H1 (cell line): Measurements from ENCODE around the gene RHCG. TPM values are rescaled to one million over a fixed set of nuclear protein-coding genes. Genes with fewer than 3 reads are reported as not detected.

ENCODE experiments used
- CTCF ChIA-PET: fragments of 300-600 bp; sonication (Branson Sonifier 250); formaldehyde crosslinking; loops from one replicate; lab custom pipeline; 2021; ENCODE audit not compliant: partially characterized antibody; lab: Charles Lee
- POLR2A ChIA-PET: fragments of 300-600 bp; sonication (Branson Sonifier 250); formaldehyde crosslinking; loops from one replicate; lab custom pipeline; 2021; ENCODE audit warnings: inconsistent platforms; ENCODE audit not compliant: partially characterized antibody; lab: Charles Lee
- DNase-seq, 2 experiments: peaks; one replicate each; pipeline versions ENCODE4 v3.0.0 to v3.0.0-alpha.2; 2010 to 2022; ENCODE audit warnings: low spot score in 2 of 2, low read depth in 1 of 2, mixed read lengths in 1 of 2
- FAIRE-seq: peaks from 2 replicates; lab custom pipeline; 2011; peaks lifted over from hg19 to GRCh38; lab: Jason Lieb, UNC
- H2AFZ ChIP-seq: 2 replicates; pipeline ENCODE4 v1.8.1; 2012; ENCODE audit warnings: low read length, inconsistent platforms
- H2AK5ac ChIP-seq: 2 replicates; pipeline ENCODE4 v1.6.1; 2013; ENCODE audit warnings: low read depth, low read length
- H2BK120ac ChIP-seq: replicated peaks from 2 replicates; pipeline ENCODE3; 2013; ENCODE audit warnings: low read depth, low read length, inconsistent platforms
- H2BK12ac ChIP-seq: 2 replicates; pipeline ENCODE4 v1.6.1; 2013; ENCODE audit warnings: low read depth, low read length
- H2BK15ac ChIP-seq: 2 replicates; pipeline ENCODE4 v1.6.1; 2013; ENCODE audit warnings: low read length
- H2BK20ac ChIP-seq: 2 replicates; pipeline ENCODE4 v1.6.1; 2013; ENCODE audit warnings: low read length
- H2BK5ac ChIP-seq: 2 replicates; pipeline ENCODE4 v1.6.1; 2013; ENCODE audit warnings: low read depth, low read length
- H3K14ac ChIP-seq: 2 replicates; pipeline ENCODE4 v1.6.1; 2013; ENCODE audit warnings: inconsistent platforms; ENCODE audit not compliant: insufficient read length
- H3K18ac ChIP-seq: 2 replicates; pipeline ENCODE4 v1.6.1; 2013; ENCODE audit warnings: low read length; ENCODE audit errors: extremely low read depth
- H3K23ac ChIP-seq: 2 replicates; pipeline ENCODE4 v1.6.1; 2013; ENCODE audit warnings: inconsistent platforms; ENCODE audit not compliant: insufficient read length
- H3K23me2 ChIP-seq: 2 replicates; pipeline ENCODE4 v1.6.1; 2013; ENCODE audit warnings: low read depth, low read length
- H3K27ac ChIP-seq: 2 replicates; pipeline ENCODE4 v1.6.1; 2011; ENCODE audit warnings: low read depth, low read length, inconsistent platforms
- H3K27me3 ChIP-seq, 4 experiments: replicated peaks in 1 of 4; 1 replicate in 1 of 4; 2 replicates in 3 of 4; pipeline versions ENCODE4 v1.6.1 to v1.8.1; 2011 to 2013; ENCODE audit warnings: low read length in 3 of 4, mild to moderate bottlenecking in 3 of 4, inconsistent platforms in 2 of 4, mixed read lengths in 2 of 4, moderate library complexity in 1 of 4; ENCODE audit not compliant: control insufficient read depth in 3 of 4, insufficient read depth in 3 of 4; ENCODE audit errors: extremely low read depth in 1 of 4
- H3K36me3 ChIP-seq, 4 experiments: 2 replicates each; pipeline versions ENCODE4 v1.6.1 to v1.8.1; 2011 to 2013; ENCODE audit warnings: mild to moderate bottlenecking in 4 of 4, low read length in 3 of 4, moderate library complexity in 2 of 4, control low read depth in 1 of 4, inconsistent platforms in 1 of 4; ENCODE audit not compliant: insufficient read depth in 4 of 4, control insufficient read depth in 2 of 4
- H3K4ac ChIP-seq: replicated peaks from 2 replicates; pipeline ENCODE3; 2013; ENCODE audit warnings: low read length, low read depth, mixed read lengths, inconsistent platforms; ENCODE audit not compliant: insufficient read length
- H3K4me1 ChIP-seq, 4 experiments: replicated peaks in 1 of 4; 1 replicate in 1 of 4; 2 replicates in 3 of 4; pipeline versions ENCODE4 v1.6.1 to v1.8.1; 2011 to 2013; ENCODE audit warnings: low read length in 3 of 4, inconsistent platforms in 2 of 4, mixed read lengths in 1 of 4; ENCODE audit not compliant: insufficient read depth in 4 of 4, control insufficient read depth in 3 of 4
- H3K4me2 ChIP-seq, 2 experiments: 2 replicates each; pipeline versions ENCODE4 v1.6.1 to v1.8.1; 2011 to 2013; ENCODE audit warnings: low read depth in 2 of 2, low read length in 2 of 2, control low read depth in 1 of 2, inconsistent platforms in 1 of 2, mild to moderate bottlenecking in 1 of 2; ENCODE audit not compliant: insufficient read depth in 1 of 2
- H3K4me3 ChIP-seq, 4 experiments: fragments of 200-600, 300-600 bp in 1 of 4; sonication (generic), shearing (Covaris generic), sonication (Bioruptor Twin) in 1 of 4; 2 replicates each; pipeline versions ENCODE4 v1.5.1 to v1.8.1; 2011 to 2016; ENCODE audit warnings: low read length in 4 of 4, low read depth in 3 of 4, control low read depth in 2 of 4, inconsistent platforms in 2 of 4, mild to moderate bottlenecking in 2 of 4, mixed read lengths in 1 of 4, moderate library complexity in 1 of 4; ENCODE audit not compliant: insufficient read depth in 2 of 4; ENCODE audit errors: extremely low read depth in 1 of 4
- H3K56ac ChIP-seq: replicated peaks from 2 replicates; pipeline ENCODE3; 2013; ENCODE audit warnings: low read depth, mild to moderate bottlenecking, mixed read lengths, low read length, inconsistent platforms; ENCODE audit not compliant: insufficient read length
- H3K79me1 ChIP-seq: 2 replicates; pipeline ENCODE4 v1.6.1; 2013; ENCODE audit warnings: low read depth, low read length, control low read depth
- H3K79me2 ChIP-seq, 2 experiments: 2 replicates each; pipeline versions ENCODE4 v1.6.1 to v1.8.1; 2012 to 2013; ENCODE audit warnings: low read length in 2 of 2, mild to moderate bottlenecking in 2 of 2, inconsistent platforms in 1 of 2; ENCODE audit not compliant: insufficient read depth in 2 of 2, control insufficient read depth in 1 of 2
- H3K9ac ChIP-seq, 4 experiments: replicated peaks in 1 of 4; 1 replicate in 1 of 4; 2 replicates in 3 of 4; pipeline versions ENCODE4 v1.6.1 to v1.8.1; 2011 to 2013; ENCODE audit warnings: low read depth in 3 of 4, low read length in 3 of 4, control low read depth in 2 of 4, mild to moderate bottlenecking in 2 of 4, moderate library complexity in 2 of 4, inconsistent platforms in 1 of 4; ENCODE audit errors: extremely low read depth in 1 of 4
- H3K9me3 ChIP-seq, 2 experiments: 2 replicates each; pipeline versions ENCODE4 v1.6.1 to v1.8.1; 2012 to 2013; ENCODE audit warnings: mild to moderate bottlenecking in 2 of 2, moderate library complexity in 2 of 2, control low read depth in 1 of 2, inconsistent platforms in 1 of 2, low read depth in 1 of 2, low read length in 1 of 2, mixed read lengths in 1 of 2; ENCODE audit not compliant: insufficient read depth in 2 of 2
- H4K20me1 ChIP-seq, 2 experiments: replicated peaks in 1 of 2; 2 replicates each; pipeline versions ENCODE3 to v1.8.1; 2011 to 2013; ENCODE audit warnings: inconsistent platforms in 2 of 2, low read length in 2 of 2, mild to moderate bottlenecking in 1 of 2; ENCODE audit not compliant: insufficient read depth in 2 of 2, control insufficient read depth in 1 of 2
- H4K5ac ChIP-seq: 2 replicates; pipeline ENCODE4 v1.6.1; 2013; ENCODE audit warnings: low read length, low read depth, mixed read lengths, inconsistent platforms; ENCODE audit not compliant: insufficient read length
- H4K8ac ChIP-seq: 2 replicates; pipeline ENCODE4 v1.8.0; 2013; ENCODE audit warnings: mild to moderate bottlenecking, moderate library complexity, low read length, inconsistent platforms; ENCODE audit not compliant: insufficient read depth; ENCODE audit errors: extremely low read depth
- H4K91ac ChIP-seq: replicated peaks from 2 replicates; pipeline ENCODE3; 2013; ENCODE audit warnings: low read length, mixed read lengths, inconsistent platforms; ENCODE audit not compliant: insufficient read length
- CHD1 ChIP-seq: IDR thresholded peaks from 2 replicates; pipeline ENCODE4 v1.6.1; 2012; ENCODE audit warnings: low read depth, low read length, improper control_type of control experiment
- SP2 ChIP-seq: IDR thresholded peaks from 2 replicates; pipeline ENCODE4 v1.6.1; 2012; ENCODE audit warnings: mild to moderate bottlenecking, low read length, inconsistent platforms
- WGBS, 2 experiments: shearing (Covaris generic) in 1 of 2; methylation state at CpG; one replicate each; pipeline versions ENCODE4 v1.1.6 to v1.1.7; 2013 to 2015; ENCODE audit warnings: low lambda C conversion rate in 2 of 2, mixed read lengths in 2 of 2, inconsistent platforms in 1 of 2, low coverage in 1 of 2, missing lambda C conversion rate in 1 of 2; ENCODE audit not compliant: insufficient replicate concordance in 2 of 2, insufficient coverage in 1 of 2, insufficient read length in 1 of 2; ENCODE audit errors: extremely low coverage in 1 of 2, missing lambda C conversion rate in 1 of 2; 5-methylcytosine and 5-hydroxymethylcytosine counted together
- polyA plus RNA-seq, 7 experiments: library from polyadenylated mRNA; depleted of rRNA in 3 of 7; stranded (reverse) in 5 of 7; unstranded in 2 of 7; fragments of >200 nt in 5 of 7; fragments of 200-250 nt in 2 of 7; gene quantifications; 1 replicate in 5 of 7; 2 replicates in 1 of 7; 4 replicates in 1 of 7; pipeline versions ENCODE4 v1.2.1 to v1.2.3, GENCODE V29; 2011 to 2013; ENCODE audit warnings: missing spikeins in 2 of 7, mixed read lengths in 2 of 7
- total RNA-seq: library from RNA; stranded (reverse); fragmentation: NEBNext Ultra II Directional; extraction: Animal tissue kit (Norgen Biotek cat#: 25700); gene quantifications from 2 replicates; pipeline ENCODE4 v1.2.1, GENCODE V29; 2021

RHCG gene
- total and polyA plus RNA-seq, 2 of the 8 experiments (the other 6 are each of a cell fraction or from before 2014, with no cell fraction given), result 0.68 TPM; not detected in 1

GRCh38 chr15:89498574-89498906, 2.2 kb upstream of the RHCG start:
- no peak overlapping the region for H2BK12ac ChIP-seq
- H2BK20ac ChIP-seq, result no peak overlapping the region
- H2BK5ac ChIP-seq, result no peak overlapping the region
- no peak overlapping the region for H3K27ac ChIP-seq
- H3K36me3 ChIP-seq, result no peaks in the 10 kb centered on the region
- H3K79me1 ChIP-seq, result no peaks in the 10 kb centered on the region; the same call in 1 of the 2 replicates
- no peak overlapping the region for H4K91ac ChIP-seq
- H3K23ac ChIP-seq, result no peak overlapping the region
- peaks cover 0 to 5% (median 3%) of the 10 kb centered on the region in 4 experiments; a peak in 6 of 7 replicates for H3K4me1 ChIP-seq
- ChIA-PET POLR2A (interaction anchor here (0.6 kb wide), 1 partner anchor 97 kb away, joined by 3 read pairs; no protein-coding TSS in a partner anchor), CTCF (interaction anchor here (0.8 to 1.2 kb wide), 4 partner anchors 45 to 159 kb away, joined by 3 read pairs; no protein-coding TSS in a partner anchor)
- no peaks in the 10 kb centered on the region for H3K79me2 ChIP-seq
- no peak overlapping the region for H3K4ac ChIP-seq
- H3K4me2 ChIP-seq, result no peak overlapping the region
- no peak overlapping the region for H2BK120ac ChIP-seq
- H3K9ac ChIP-seq, result no peak overlapping the region
- H2BK15ac ChIP-seq, result no peak overlapping the region
- no peak overlapping the region for H3K4me3 ChIP-seq
- no peaks in the 10 kb centered on the region for H4K20me1 ChIP-seq
- DNase-seq (no peak), FAIRE-seq (no peak)
- H3K27me3 ChIP-seq, result peaks cover 2 to 25% (median 19%) of the 10 kb centered on the region in 4 experiments
- H3K14ac ChIP-seq, result no peak overlapping the region
- peaks cover 2% of the 10 kb centered on the region; the same call in 1 of the 2 replicates for H3K23me2 ChIP-seq
- H4K8ac ChIP-seq, result no peak overlapping the region
- no peaks in the 10 kb centered on the region for H3K9me3 ChIP-seq
- H3K18ac ChIP-seq, result no peak overlapping the region
- no peak overlapping the region for H2AFZ ChIP-seq
- no peak overlapping the region for H3K56ac ChIP-seq
- no peak overlapping the region for H4K5ac ChIP-seq
- H2AK5ac ChIP-seq, result no peak overlapping the region
- 89% methylated on average over 2 of the region's 2 CpGs; no CpG with 5 or more reads in 1 of the 2 experiments for WGBS, 2 experiments
- TF ChIP-seq CHD1 (no peak), SP2 (no peak)
